ENCODE data around the gene GATA6. TPM values are rescaled to one million over a fixed set of nuclear protein-coding genes. Genes with fewer than 3 reads are reported as not detected.
A peak's percentile ranks its signal among the peaks of the same experiment; 100 is the strongest.

GATA6 gene
- total RNA-seq, 1 donor from 2014 or later = 2.5 TPM

DNA sequence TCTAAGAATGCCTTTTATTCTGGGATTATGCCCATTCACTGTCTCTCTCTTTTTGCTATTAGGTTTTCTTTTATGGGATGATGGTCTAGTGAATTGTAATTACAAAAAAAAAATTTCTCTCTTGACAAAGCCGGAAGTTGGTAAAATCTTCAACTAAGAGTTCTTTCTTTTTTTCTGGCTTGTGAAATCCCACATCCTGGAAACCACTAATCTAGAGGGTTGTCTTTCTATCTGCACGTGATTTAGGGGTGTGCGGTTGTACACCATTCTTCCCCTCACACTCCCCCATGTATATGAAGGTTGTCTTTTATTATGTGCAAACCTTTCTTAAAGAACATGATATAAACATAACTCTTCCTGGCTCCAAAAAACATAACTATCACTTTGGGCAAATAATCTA lies 52.0 kb downstream of the GATA6 start:
- Histone ChIP-seq H3K36me3 (ENCODE audit: control insufficient read depth, insufficient read depth, low read length) (no peaks in the 10 kb centered on the region), H3K27me3 (ENCODE audit: control insufficient read depth, insufficient read depth, low read length) (no peaks in the 10 kb centered on the region), H3K4me3 (ENCODE audit: low read depth, low read length) (no peak overlapping the region)
- TF ChIP-seq, protein P1, sequence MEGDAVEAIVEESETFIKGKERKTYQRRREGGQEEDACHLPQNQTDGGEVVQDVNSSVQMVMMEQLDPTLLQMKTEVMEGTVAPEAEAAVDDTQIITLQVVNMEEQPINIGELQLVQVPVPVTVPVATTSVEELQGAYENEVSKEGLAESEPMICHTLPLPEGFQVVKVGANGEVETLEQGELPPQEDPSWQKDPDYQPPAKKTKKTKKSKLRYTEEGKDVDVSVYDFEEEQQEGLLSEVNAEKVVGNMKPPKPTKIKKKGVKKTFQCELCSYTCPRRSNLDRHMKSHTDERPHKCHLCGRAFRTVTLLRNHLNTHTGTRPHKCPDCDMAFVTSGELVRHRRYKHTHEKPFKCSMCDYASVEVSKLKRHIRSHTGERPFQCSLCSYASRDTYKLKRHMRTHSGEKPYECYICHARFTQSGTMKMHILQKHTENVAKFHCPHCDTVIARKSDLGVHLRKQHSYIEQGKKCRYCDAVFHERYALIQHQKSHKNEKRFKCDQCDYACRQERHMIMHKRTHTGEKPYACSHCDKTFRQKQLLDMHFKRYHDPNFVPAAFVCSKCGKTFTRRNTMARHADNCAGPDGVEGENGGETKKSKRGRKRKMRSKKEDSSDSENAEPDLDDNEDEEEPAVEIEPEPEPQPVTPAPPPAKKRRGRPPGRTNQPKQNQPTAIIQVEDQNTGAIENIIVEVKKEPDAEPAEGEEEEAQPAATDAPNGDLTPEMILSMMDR (IDR thresholded peaks at IDR 0.05; ENCODE audit: insufficient read depth, low read length, poor library complexity, severe bottlenecking) = no peak
- DNase-seq (ENCODE audit: low read depth) = no peak

DNA sequence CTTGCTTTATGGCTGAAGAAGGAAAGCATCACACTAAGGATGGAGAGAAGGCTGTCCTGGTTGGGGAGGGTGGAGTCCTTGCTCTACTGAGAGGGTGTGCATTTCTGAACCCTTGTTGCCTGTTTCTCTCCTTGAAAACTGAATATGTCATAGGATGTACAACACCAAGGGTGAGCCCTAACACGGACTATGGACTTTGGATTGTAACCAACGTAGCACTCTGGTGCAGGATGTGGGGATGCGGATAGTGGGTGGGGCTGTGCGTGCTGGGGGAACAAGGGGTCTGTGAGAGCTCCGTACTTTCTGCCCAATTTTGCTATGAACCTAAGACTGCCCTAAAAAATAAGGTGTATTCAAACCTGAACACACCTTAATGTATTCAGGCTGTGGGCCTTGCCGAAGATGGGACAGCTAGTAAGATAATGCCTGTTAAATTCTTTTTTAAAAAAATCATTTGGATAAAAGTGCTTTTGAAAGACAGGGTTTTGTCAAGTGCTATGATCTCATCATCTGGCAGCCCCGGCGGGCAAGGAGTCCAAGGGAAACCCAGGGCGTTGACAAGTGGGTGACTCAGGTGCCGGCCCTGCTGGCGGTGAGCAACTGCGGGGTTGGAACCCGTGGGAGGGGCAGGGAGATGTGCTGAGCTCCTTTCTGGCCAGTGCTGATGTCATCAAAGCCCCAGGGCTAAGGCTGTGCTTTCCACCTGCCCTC lies 54.0 kb downstream of the GATA6 start:
- Histone ChIP-seq H3K36me3 (ENCODE audit: control insufficient read depth, insufficient read depth, low read length) (no peaks in the 10 kb centered on the region), H3K27me3 (ENCODE audit: control insufficient read depth, insufficient read depth, low read length) (no peaks in the 10 kb centered on the region), H3K4me3 (ENCODE audit: low read depth, low read length) (no peak overlapping the region)
- DNase-seq (ENCODE audit: low read depth) = peak; percentile 94
- TF ChIP-seq, protein P1 (IDR thresholded peaks at IDR 0.05; ENCODE audit: insufficient read depth, low read length, poor library complexity, severe bottlenecking) = no peak

DNA sequence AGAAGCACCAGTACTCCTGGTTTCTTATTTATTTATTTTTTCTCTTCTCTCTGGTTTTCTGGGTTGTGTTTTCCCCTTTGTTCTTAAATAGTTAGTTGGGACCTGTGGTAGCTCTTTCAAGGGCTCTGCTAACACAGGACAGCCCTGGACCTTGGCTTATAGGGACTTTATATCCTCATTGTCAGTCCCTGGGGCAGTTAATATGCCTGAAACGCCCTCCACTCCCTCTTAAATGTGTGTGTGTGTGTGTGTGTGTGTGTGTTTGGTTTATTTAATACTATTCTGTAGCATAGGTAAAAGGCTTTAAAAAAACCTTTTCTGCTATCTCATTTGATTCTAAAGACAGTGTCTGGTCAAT lies 54.6 kb downstream of the GATA6 start:
- Histone ChIP-seq H3K36me3 (ENCODE audit: control insufficient read depth, insufficient read depth, low read length) (no peaks in the 10 kb centered on the region), H3K4me3 (ENCODE audit: low read depth, low read length) (no peak overlapping the region), H3K27me3 (ENCODE audit: control insufficient read depth, insufficient read depth, low read length) (no peaks in the 10 kb centered on the region)
- TF ChIP-seq, protein P1 (IDR thresholded peaks at IDR 0.05; ENCODE audit: insufficient read depth, low read length, poor library complexity, severe bottlenecking) = no peak
- no peak for DNase-seq (ENCODE audit: low read depth)

DNA sequence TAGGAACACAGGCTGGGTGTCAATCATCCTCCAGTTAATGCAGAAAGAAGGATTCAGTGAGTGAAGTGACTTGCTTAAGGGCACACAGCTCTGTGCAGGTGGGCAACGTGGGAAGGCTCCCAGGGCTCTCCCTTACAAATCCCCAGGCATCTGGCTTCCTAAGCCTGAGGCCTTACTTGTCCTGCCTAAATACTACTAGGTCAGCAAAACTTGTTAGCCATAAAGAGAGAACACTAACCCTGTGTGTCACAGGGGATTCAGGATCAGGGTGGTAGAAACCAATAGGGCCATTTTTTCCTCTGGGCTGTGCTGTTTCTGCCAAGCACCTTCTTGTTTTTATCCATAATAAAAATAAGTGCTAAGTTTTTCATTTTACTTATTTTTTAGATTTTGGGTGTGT lies 55.0 kb downstream of the GATA6 start:
- no peak for DNase-seq (ENCODE audit: low read depth)
- TF ChIP-seq, protein P1 (IDR thresholded peaks at IDR 0.05; ENCODE audit: insufficient read depth, low read length, poor library complexity, severe bottlenecking) = no peak
- H3K36me3 ChIP-seq (ENCODE audit: control insufficient read depth, insufficient read depth, low read length) = no peaks in the 10 kb centered on the region
- H3K27me3 ChIP-seq (ENCODE audit: control insufficient read depth, insufficient read depth, low read length) = no peaks in the 10 kb centered on the region
- no peak overlapping the region for H3K4me3 ChIP-seq (ENCODE audit: low read depth, low read length)

DNA sequence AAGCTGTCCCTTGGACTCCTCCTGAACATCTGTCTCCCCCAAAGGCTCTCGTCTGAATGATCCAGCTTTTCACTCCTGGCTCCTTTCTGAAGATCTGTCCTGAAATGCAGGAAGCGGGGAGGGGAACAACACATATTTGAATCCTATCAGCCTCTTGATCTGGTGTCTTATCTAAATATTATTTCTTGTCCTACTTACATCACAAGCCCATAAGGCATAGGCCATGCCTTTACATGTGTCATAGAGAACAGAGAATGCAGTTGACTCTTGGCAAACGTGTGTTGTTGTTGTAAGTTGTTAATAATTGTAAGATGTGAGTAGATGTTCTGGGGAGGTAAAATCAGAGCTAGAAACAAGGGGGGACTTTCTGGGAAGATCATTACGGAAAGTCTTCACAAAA lies 57.4 kb downstream of the GATA6 start:
- Histone ChIP-seq H3K36me3 (ENCODE audit: control insufficient read depth, insufficient read depth, low read length) (no peaks in the 10 kb centered on the region), H3K27me3 (ENCODE audit: control insufficient read depth, insufficient read depth, low read length) (no peaks in the 10 kb centered on the region), H3K4me3 (ENCODE audit: low read depth, low read length) (no peak overlapping the region)
- TF ChIP-seq, protein P1 (IDR thresholded peaks at IDR 0.05; ENCODE audit: insufficient read depth, low read length, poor library complexity, severe bottlenecking) = no peak
- no peak for DNase-seq (ENCODE audit: low read depth)

DNA sequence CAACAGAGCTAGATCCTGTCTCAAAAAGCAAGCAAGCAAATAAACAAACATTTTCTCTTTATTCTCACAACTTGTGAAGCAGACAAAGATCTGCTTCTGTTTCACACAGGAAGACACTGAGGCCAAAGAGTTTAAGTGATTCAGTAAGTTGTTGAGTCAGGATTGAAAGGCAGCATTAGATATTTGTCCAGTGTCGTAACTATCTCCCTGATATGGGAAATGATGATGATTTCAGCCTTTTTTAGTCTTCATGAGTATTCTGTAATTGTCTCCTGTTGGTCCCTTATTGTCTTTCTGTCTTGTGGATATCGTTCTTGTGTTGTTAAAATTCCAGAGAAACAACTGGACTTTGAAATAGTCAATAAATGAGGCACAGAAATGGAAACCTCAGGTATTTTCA lies 59.6 kb downstream of the GATA6 start:
- TF ChIP-seq, protein P1 (IDR thresholded peaks at IDR 0.05; ENCODE audit: insufficient read depth, low read length, poor library complexity, severe bottlenecking) = no peak
- no peak overlapping the region for H3K4me3 ChIP-seq (ENCODE audit: low read depth, low read length)
- no peak for DNase-seq (ENCODE audit: low read depth)

More for the DNA sequence above, 59.6 kb downstream of the GATA6 start:
- peaks cover 3% of the 10 kb centered on the region for H3K27me3 ChIP-seq (ENCODE audit: control insufficient read depth, insufficient read depth, low read length)
- H3K36me3 ChIP-seq (ENCODE audit: control insufficient read depth, insufficient read depth, low read length) = no peaks in the 10 kb centered on the region

All from kidney epithelial cell (primary cell).